GM19025 (cell line): Measurements from ENCODE around the gene TMEM191B.
"Not testable (repeated sequence)": the region's sequence is repeated elsewhere in the genome, so short reads cannot be mapped to it uniquely, and the experiment has no call there.

Experiments used
- ATAC-seq: cut with Tn5 transposase; IDR thresholded peaks from one replicate; pipeline ENCODE4 v1.9.1; 2021; ENCODE audit warnings: mild to moderate bottlenecking, low read depth, moderate library complexity; ENCODE audit not compliant: unreplicated experiment

Gene TMEM191B

GRCh38 chr22:18527752-18528596 lies at the start of gene TMEM191B:
TSS of gene TMEM191B (plus strand) at chr22:18527802. CDS start at chr22:18527981, 179 bp downstream.
- ATAC-seq = peak; percentile 22

- not testable (repeated sequence) for ATAC-seq
Observed at GRCh38 chr22:18496227-18496626, 31.4 kb upstream of the TMEM191B start.

GRCh38 chr22:18511327-18511726 lies 16.3 kb upstream of the TMEM191B start:
- not testable (repeated sequence) for ATAC-seq

DNA sequence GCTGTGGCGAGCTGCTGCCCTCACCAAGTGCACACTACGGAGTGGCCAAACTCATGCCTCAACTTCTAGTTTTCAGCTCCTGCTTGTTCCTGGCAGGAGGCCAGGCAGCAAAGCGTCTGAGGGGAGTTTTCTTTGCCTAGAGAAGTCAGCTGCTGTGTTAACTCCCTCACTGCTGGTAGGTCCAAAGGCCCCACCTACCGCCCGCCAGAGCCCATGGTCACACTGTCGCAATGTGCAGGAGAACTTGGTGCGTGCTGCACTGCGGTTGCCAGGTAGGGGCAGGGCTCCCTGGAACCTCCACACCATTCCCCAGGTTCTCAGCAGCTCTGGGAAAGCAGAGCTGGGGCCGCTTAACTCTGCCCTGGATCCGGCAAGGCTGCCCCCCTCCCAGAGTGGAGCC lies 15.2 kb upstream of the TMEM191B start:
- not testable (repeated sequence) for ATAC-seq

GRCh38 chr22:18513454-18513853 lies 14.1 kb upstream of the TMEM191B start:
- not testable (repeated sequence) for ATAC-seq

GRCh38 chr22:18518061-18518460 lies 9.5 kb upstream of the TMEM191B start, which contains the start of gene GGTLC3:
TSS of gene GGTLC3 (minus strand) at chr22:18518161. CDS start at chr22:18517897, 264 bp downstream.
- ATAC-seq = not testable (repeated sequence)

DNA sequence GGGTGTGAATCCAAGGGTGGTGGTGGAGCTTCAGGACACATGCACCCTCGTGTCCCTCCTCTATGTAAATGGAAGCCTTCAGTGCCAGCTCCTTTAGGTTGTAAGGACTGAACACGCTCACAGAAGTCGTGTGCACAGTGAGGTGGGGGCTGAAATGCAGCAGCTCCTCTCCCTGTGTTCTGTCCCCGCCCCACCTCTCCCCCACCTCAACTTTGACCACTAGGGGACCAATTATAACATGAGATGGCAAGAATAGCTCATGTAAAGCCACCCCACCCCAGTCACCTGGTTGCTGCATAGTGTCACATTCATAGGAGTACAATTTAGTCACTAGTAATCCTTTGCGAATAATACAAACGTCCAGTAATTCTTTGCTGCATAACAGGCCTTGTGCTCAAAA lies 4.8 kb upstream of the TMEM191B start:
- ATAC-seq = not testable (repeated sequence)

GRCh38 chr22:18523328-18523727 lies 4.3 kb upstream of the TMEM191B start:
- not testable (repeated sequence) for ATAC-seq

- peak; percentile 58 for ATAC-seq
Observed at GRCh38 chr22:18528597-18529415, 1.2 kb downstream of the TMEM191B start.

GRCh38 chr22:18529416-18530145 lies 2.0 kb downstream of the TMEM191B start:
- peak; percentile 21 for ATAC-seq

DNA sequence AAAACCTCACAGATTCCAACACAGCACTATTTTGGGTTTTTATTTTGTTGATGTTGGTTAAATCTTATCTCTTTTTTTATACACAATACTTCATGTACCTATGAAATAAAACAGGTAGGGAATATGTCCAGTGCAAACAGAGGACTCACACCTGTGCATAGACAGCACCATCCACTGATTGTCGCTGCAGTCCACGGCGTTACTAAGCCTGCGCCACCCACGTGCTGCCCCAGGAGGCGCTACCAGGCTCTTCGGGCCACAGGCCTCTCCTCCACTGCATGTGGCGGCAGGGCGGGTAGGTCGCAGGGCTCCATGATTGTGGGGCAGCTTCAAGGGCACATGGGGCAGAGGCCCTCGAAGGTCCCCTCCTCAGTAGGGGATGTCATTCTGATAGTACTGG lies 6.0 kb downstream of the TMEM191B start:
- not testable (repeated sequence) for ATAC-seq

DNA sequence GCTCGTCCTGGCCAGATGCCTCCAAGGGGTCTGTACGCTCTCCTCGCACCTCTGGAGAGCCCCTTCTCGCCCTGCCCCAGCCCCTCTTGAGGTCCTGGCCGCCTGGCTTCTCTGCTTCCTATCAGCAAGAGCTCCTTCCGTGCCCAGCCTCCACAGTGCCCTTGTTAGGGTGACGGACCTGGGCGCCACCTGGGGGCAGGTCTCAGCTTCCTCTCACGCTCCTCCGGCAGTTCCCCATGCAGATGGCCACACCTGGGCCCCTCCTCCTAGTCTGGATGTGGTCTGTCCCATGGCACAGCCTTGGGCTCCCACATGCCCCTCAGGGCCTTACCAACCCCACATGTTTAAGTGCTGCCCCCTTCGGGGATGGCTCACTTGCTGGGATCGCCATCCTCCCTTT lies 6.7 kb downstream of the TMEM191B start:
- not testable (repeated sequence) for ATAC-seq

- ATAC-seq = not testable (repeated sequence)
Observed at GRCh38 chr22:18539994-18540393, 12.4 kb downstream of the TMEM191B start.

DNA sequence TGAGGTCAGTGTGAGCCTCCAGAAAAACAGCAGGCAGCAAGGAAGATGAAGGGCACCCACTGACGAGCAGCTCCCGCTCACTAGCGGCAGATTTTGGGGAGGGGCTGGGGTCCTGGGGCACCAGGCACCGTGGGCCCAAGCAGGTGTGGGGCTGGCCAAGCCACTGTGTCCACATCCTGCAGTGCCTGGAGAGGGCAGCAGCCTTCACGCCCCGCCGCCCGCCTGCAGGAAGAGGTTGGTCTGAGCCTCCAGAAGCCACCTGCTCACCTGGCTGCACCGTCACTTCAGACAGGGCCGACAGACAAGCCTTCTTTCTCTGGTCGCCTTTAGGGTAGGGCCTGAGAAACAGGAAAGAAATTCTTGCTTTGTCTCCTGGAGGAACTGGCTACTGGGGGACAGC lies 15.8 kb downstream of the TMEM191B start:
- ATAC-seq = not testable (repeated sequence)

- not testable (repeated sequence) for ATAC-seq
Observed at GRCh38 chr22:18544615-18545014, 17.0 kb downstream of the TMEM191B start.

DNA sequence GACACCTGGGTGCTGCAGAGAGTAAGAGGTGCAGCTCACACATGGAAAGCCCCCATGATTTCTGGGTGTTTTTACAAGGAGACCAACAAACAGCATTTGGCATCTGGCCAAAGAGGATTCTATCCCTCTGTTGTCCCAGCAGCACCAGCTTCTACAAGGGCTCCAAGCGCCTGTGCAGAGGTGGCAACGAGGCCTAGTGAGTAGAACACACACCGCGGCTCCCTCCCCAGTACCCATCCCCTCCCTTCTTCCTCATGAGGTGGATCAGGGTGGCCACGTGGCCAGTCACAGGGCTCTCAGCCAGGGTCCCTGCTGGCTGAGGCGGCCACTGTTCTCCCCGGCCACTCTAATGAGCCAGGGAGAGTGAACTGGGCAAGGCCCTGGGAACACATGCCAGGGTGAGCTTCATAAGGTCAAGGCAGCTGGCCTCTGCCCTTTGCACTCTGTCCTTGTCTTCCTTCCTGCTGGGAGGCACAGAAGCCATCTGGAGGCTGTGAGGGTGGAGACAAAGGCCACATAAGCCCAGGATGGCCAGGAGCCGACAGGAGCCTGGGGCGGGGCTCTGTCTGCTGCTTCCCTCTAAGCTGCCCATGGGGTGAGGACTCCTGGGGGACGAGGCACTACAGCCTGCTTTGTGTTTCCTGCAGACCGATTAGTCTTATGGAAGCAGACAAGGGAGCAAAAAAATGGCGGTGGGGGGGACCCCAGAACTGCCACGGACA lies 22.0 kb downstream of the TMEM191B start:
- ATAC-seq = not testable (repeated sequence)

- not testable (repeated sequence) for ATAC-seq
Observed at GRCh38 chr22:18551046-18551445, 23.4 kb downstream of the TMEM191B start.

DNA sequence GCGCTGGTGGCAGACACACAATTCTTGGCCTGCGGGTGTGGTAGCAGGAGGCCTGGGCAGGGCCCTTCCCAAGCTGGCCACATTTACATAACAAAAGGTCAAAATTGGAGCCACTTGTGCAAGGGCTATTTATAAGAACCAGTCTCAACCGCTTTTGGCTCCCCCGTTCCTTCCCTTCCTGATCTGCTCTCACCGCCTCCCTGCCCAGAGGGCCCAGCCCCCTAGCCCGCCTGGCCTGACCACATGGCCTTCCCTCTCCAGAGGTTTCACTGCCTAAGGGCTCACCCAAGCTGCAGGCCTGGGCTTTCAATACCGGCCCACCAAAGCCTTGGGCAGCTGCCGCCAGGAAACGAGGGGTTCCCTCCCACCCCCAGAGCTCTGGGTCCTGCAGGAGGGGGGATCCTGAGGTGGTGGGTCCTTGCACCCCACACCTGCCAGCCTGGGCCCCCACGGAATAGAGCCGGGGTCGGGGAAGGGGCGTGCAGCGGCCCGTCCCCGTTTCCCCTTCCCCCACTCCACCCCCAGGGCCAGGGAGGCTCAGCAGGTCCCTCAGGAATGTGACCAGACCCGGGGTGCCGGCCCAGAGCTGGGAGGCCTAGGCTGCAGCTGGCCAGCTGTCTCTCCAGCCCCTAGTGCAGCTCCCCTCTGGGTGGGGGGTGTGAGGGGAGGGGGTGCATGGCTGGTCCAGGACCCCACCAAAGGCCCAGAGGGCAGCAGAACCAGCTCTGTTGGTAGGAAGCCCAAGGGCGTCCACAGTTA lies 25.4 kb downstream of the TMEM191B start:
- ATAC-seq = not testable (repeated sequence)
